Colonic mucosa (tissue), 4 donors: Measurements from ENCODE around the gene GLTP. TPM values are rescaled to one million over a fixed set of nuclear protein-coding genes. Genes with fewer than 3 reads are reported as not detected.

Experiments used
- DNase-seq: peaks from one replicate; pipeline ENCODE4 v3.0.0-alpha.2; 2020
- H3K27ac ChIP-seq: fragments of 200-600 bp; one replicate; pipeline ENCODE4 v1.8.0; 2021
- H3K27me3 ChIP-seq: fragments of 200-600 bp; one replicate; pipeline ENCODE4 v1.8.0; 2021
- H3K36me3 ChIP-seq: fragments of 200-600 bp; one replicate; pipeline ENCODE4 v1.8.0; 2021
- H3K4me1 ChIP-seq: fragments of 200-600 bp; one replicate; pipeline ENCODE4 v1.8.0; 2021; ENCODE audit warnings: mild to moderate bottlenecking
- H3K4me3 ChIP-seq: fragments of 200-600 bp; one replicate; pipeline ENCODE4 v1.8.0; 2021
- H3K9ac ChIP-seq, 2 donors: one replicate each; pipeline ENCODE4 v1.7.0; 2013; ENCODE audit warnings: control low read depth in 2 of 2, low read depth in 2 of 2, low read length in 2 of 2
- H3K9me3 ChIP-seq: fragments of 200-600 bp; one replicate; pipeline ENCODE4 v1.8.0; 2021
- CTCF ChIP-seq: fragments of 200-600 bp; IDR thresholded peaks from one replicate; pipeline ENCODE4 v1.8.0; 2022; ENCODE audit warnings: antibody characterized with exemption, mild to moderate bottlenecking
- intact Hi-C: fragments of 100-400 bp; cut with DNase I; formaldehyde crosslinking; loops from one replicate; pipeline ENCODE4 v1.14.1; 2022
- total RNA-seq, 2 donors: library from RNA; stranded (reverse); fragmentation: NEBNext Ultra II Directional in 1 of 2; extraction: Animal tissue kit (Norgen Biotek cat#: 25700) in 1 of 2; gene quantifications; one replicate each; pipeline ENCODE4 v1.2.1, GENCODE V29; 2021
- donor health status: healthy.
- donor health status: DM: no; HTN: no; CAD: no.
- donor health status: DM: no; HTN: no; CAD: no.

The GLTP gene
- total RNA-seq, 2 donors from 2014 or later: 72.0 to 76.3 TPM

- no peak for DNase-seq
- Histone ChIP-seq H3K36me3 (no peaks in the 10 kb centered on the region), H3K4me3 (no peak overlapping the region), H3K9me3 (no peaks in the 10 kb centered on the region), H3K4me1 (no peaks in the 10 kb centered on the region), H3K27me3 (peaks cover 7% of the 10 kb centered on the region), H3K27ac (no peak overlapping the region), H3K9ac (no peak overlapping the region)
- no peak for TF ChIP-seq CTCF
- intact Hi-C loops: no loop called here
Measured at GRCh38 chr12:109831365-109831764, 49.0 kb downstream of the GLTP start.

DNA sequence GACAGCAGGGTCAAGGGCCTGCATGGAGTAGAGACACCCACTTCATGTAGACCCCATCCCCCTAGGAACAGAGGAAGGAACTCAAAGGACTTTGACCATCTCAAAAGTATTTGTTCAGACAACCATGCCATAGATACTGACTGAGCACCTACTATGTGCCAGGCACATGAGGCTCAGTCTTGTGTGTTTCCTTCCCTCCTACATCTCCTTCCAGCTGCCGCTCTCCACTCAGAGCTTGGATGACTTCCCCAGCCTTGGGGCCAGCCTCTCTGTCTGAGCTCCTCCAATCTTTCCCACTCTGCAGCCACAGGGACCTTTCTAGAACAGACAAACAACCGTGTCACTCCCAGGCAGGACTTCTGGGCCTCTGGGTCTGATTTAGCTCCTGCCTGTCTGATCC lies 49.6 kb downstream of the GLTP start:
- Histone ChIP-seq H3K36me3 (no peaks in the 10 kb centered on the region), H3K27ac (no peak overlapping the region), H3K4me3 (no peak overlapping the region), H3K4me1 (no peaks in the 10 kb centered on the region), H3K9me3 (no peaks in the 10 kb centered on the region), H3K27me3 (peaks cover 7% of the 10 kb centered on the region), H3K9ac (no peak overlapping the region)
- TF ChIP-seq CTCF: no peak
- intact Hi-C loops: no loop called here
- no peak for DNase-seq

DNA sequence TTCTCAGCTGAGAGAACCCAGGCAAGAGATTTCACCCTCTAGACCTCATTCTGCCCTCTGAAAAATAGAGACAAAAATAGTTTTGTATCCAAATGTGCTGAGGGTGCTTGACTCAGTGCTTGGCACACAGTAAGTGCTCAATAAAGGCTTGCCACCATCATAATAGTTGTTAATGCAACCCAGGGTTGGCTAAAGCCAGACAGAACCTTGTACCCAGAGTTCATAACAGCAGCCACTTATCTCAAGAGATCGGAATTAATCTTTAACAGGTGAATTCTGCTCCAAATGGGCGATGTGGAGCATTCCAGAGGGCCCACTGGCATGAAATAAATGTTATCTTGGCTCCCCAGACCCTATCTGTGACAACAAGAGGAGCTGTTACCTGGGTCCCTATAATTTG lies 50.1 kb downstream of the GLTP start:
- Histone ChIP-seq H3K9me3 (no peaks in the 10 kb centered on the region), H3K4me1 (no peaks in the 10 kb centered on the region), H3K36me3 (no peaks in the 10 kb centered on the region), H3K27ac (no peak overlapping the region), H3K27me3 (peaks cover 7% of the 10 kb centered on the region), H3K4me3 (no peak overlapping the region), H3K9ac (no peak overlapping the region)
- no peak for DNase-seq
- TF ChIP-seq CTCF: no peak
- intact Hi-C loops: no loop called here

DNA sequence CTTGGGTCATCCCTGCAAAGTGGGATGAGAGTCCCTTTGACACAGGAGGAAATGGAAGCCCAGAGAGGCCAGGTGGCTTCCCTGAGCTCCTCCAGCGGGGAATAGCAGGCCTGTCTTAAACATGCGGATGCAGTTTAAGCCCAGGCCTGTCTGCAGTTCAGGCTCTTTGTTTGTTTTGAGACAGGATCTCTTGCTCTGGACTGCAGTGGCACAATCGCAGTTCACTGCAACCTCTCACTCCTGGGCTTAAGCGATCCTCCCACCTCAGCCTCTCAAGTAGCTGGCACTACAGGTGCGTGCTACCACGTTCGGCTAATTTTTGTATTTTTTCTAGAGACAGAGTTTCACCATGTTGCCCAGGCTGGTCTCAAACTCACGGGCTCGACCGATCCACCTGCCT lies 50.7 kb downstream of the GLTP start:
- intact Hi-C loops: no loop called here
- no peak overlapping the region for H3K9ac ChIP-seq
- H3K27me3 ChIP-seq: peaks cover 7% of the 10 kb centered on the region
- no peaks in the 10 kb centered on the region for H3K9me3 ChIP-seq
- H3K4me3 ChIP-seq: no peak overlapping the region
- H3K4me1 ChIP-seq: no peaks in the 10 kb centered on the region
- no peak for TF ChIP-seq CTCF
- no peak for DNase-seq
- no peaks in the 10 kb centered on the region for H3K36me3 ChIP-seq
- no peak overlapping the region for H3K27ac ChIP-seq

GRCh38 chr12:109828754-109829511 lies 51.4 kb downstream of the GLTP start:
- no peak for DNase-seq
- no peak for TF ChIP-seq CTCF
- Histone ChIP-seq H3K4me3 (no peak overlapping the region), H3K27me3 (peaks cover 7% of the 10 kb centered on the region), H3K36me3 (no peaks in the 10 kb centered on the region), H3K27ac (no peak overlapping the region), H3K9ac (no peak overlapping the region), H3K9me3 (no peaks in the 10 kb centered on the region), H3K4me1 (no peaks in the 10 kb centered on the region)
- intact Hi-C loops: no loop called here
